Cerebellar cortex (tissue), 1 donor: ENCODE data around the gene GYG1.
"Not testable (repeated sequence)": the region's sequence is repeated elsewhere in the genome, so short reads cannot be mapped to it uniquely, and the experiment has no call there.

Experiments used
- DNase-seq: peaks from one replicate; pipeline ENCODE4 v3.0.0-alpha.2; 2015; ENCODE audit warnings: low spot score

Gene GYG1

GRCh38 chr3:148987551-148987950 is 3.8 kb upstream of the GYG1 start:
- DNase-seq: not testable (repeated sequence)

GRCh38 chr3:148990236-148990635 is 1.1 kb upstream of the GYG1 start:
- DNase-seq: no peak

- DNase-seq: peak; percentile 38
These were observed 791 bp downstream of the GYG1 start for GRCh38 chr3:148992027-148992634.

GRCh38 chr3:148992635-148993255 is 1.4 kb downstream of the GYG1 start:
- DNase-seq: no peak

GRCh38 chr3:148997623-148998022 is 6.3 kb downstream of the GYG1 start:
- no peak for DNase-seq

GRCh38 chr3:148998297-148998696 is 7.0 kb downstream of the GYG1 start:
- DNase-seq: no peak

GRCh38 chr3:148998715-148999423 is 7.5 kb downstream of the GYG1 start:
- DNase-seq: no peak

- no peak for DNase-seq
These were observed 8.5 kb downstream of the GYG1 start for GRCh38 chr3:148999806-149000205.

- no peak for DNase-seq
These were observed 8.9 kb downstream of the GYG1 start for GRCh38 chr3:149000206-149000745.

- DNase-seq: no peak
These were observed 10.4 kb downstream of the GYG1 start for GRCh38 chr3:149001727-149002126.

- DNase-seq: no peak
These were observed 12.4 kb downstream of the GYG1 start for GRCh38 chr3:149003653-149004305.

- no peak for DNase-seq
These were observed 13.3 kb downstream of the GYG1 start for GRCh38 chr3:149004622-149005021.

GRCh38 chr3:149005416-149005815 is 14.1 kb downstream of the GYG1 start:
- DNase-seq: no peak

- DNase-seq: no peak
These were observed 16.4 kb downstream of the GYG1 start for GRCh38 chr3:149007567-149008257.

GRCh38 chr3:149009732-149010131 is 18.4 kb downstream of the GYG1 start:
- DNase-seq: no peak

GRCh38 chr3:149010504-149010951 is 19.2 kb downstream of the GYG1 start:
- no peak for DNase-seq

GRCh38 chr3:149010966-149011365 is 19.6 kb downstream of the GYG1 start:
- no peak for DNase-seq

GRCh38 chr3:149011676-149012075 is 20.3 kb downstream of the GYG1 start:
- no peak for DNase-seq

- no peak for DNase-seq
These were observed 22.4 kb downstream of the GYG1 start for GRCh38 chr3:149013726-149014125.

- DNase-seq: no peak
These were observed 24.1 kb downstream of the GYG1 start for GRCh38 chr3:149015393-149015792.

- no peak for DNase-seq
These were observed 24.9 kb downstream of the GYG1 start for GRCh38 chr3:149016242-149016641.
